ENCODE results near the gene POLR2B. TPM values are rescaled to one million over a fixed set of nuclear protein-coding genes. Genes with fewer than 3 reads are reported as not detected.

Gene POLR2B
- total and polyA plus RNA-seq, 2 of the 8 experiments (the other 6 are each of a cell fraction or from before 2014, with no cell fraction given): 59.3 to 115 TPM

GRCh38 chr4:57071326-57071725, 92.6 kb downstream of the POLR2B start:
- Histone ChIP-seq H3K4me2 (ENCODE audit: insufficient read depth in 1 of 2, low read depth in 2 of 2, low read length in 2 of 2) (no peak overlapping the region), H2AFZ (ENCODE audit: low read length) (no peak overlapping the region), H2BK15ac (ENCODE audit: low read length) (no peak overlapping the region), H2BK120ac (replicated peaks; ENCODE audit: low read depth, low read length) (no peak overlapping the region), H2BK5ac (ENCODE audit: low read depth, low read length) (no peak overlapping the region), H3K27me3 (replicated peaks in 1 of 4; ENCODE audit: control insufficient read depth in 3 of 4, extremely low read depth in 1 of 4, insufficient read depth in 3 of 4, low read length in 3 of 4) (no peaks in the 10 kb centered on the region), H3K14ac (ENCODE audit: insufficient read length) (no peak overlapping the region), H3K4me1 (replicated peaks in 1 of 4; ENCODE audit: control insufficient read depth in 3 of 4, insufficient read depth in 4 of 4, low read length in 3 of 4) (no peaks in the 10 kb centered on the region), H4K91ac (replicated peaks; ENCODE audit: insufficient read length, low read length) (no peak overlapping the region), H3K36me3 (ENCODE audit: control insufficient read depth in 2 of 4, insufficient read depth in 4 of 4, low read length in 3 of 4) (no peaks in the 10 kb centered on the region), H3K4me3 (ENCODE audit: extremely low read depth in 1 of 4, insufficient read depth in 2 of 4, low read depth in 3 of 4, low read length in 4 of 4) (no peak overlapping the region), H4K5ac (ENCODE audit: insufficient read length, low read depth, low read length) (no peak overlapping the region), H3K9me3 (ENCODE audit: insufficient read depth in 2 of 2, low read depth in 1 of 2, low read length in 1 of 2) (no peaks in the 10 kb centered on the region), H3K27ac (ENCODE audit: low read depth, low read length) (no peak overlapping the region), H4K8ac (ENCODE audit: extremely low read depth, insufficient read depth, low read length) (no peak overlapping the region), H2BK12ac (ENCODE audit: low read depth, low read length) (no peak overlapping the region), H3K18ac (ENCODE audit: extremely low read depth, low read length) (no peak overlapping the region), H3K23ac (ENCODE audit: insufficient read length) (no peak overlapping the region), H3K9ac (replicated peaks in 1 of 4; ENCODE audit: extremely low read depth in 1 of 4, low read depth in 3 of 4, low read length in 3 of 4) (no peak overlapping the region), H3K23me2 (ENCODE audit: low read depth, low read length) (no peaks in the 10 kb centered on the region), H3K56ac (replicated peaks; ENCODE audit: insufficient read length, low read depth, low read length) (no peak overlapping the region), H2BK20ac (ENCODE audit: low read length) (no peak overlapping the region), H3K79me1 (ENCODE audit: low read depth, low read length) (no peaks in the 10 kb centered on the region), H3K4ac (replicated peaks; ENCODE audit: insufficient read length, low read depth, low read length) (no peak overlapping the region), H4K20me1 (replicated peaks in 1 of 2; ENCODE audit: control insufficient read depth in 1 of 2, insufficient read depth in 2 of 2, low read length in 2 of 2) (no peaks in the 10 kb centered on the region), H2AK5ac (ENCODE audit: low read depth, low read length) (no peak overlapping the region), H3K79me2 (ENCODE audit: control insufficient read depth in 1 of 2, insufficient read depth in 2 of 2, low read length in 2 of 2) (no peaks in the 10 kb centered on the region)
- FAIRE-seq (no peak), DNase-seq (ENCODE audit: low read depth in 1 of 2, low spot score in 2 of 2) (no peak)
- WGBS, 2 experiments (ENCODE audit: extremely low coverage in 1 of 2, insufficient coverage in 1 of 2, insufficient read length in 1 of 2, insufficient replicate concordance in 2 of 2, low coverage in 1 of 2, low lambda C conversion rate in 2 of 2, missing lambda C conversion rate in 1 of 2): 76% methylated on average over 2 of the region's 2 CpGs; no CpG with 5 or more reads in 1 of the 2 experiments
- CTCF ChIA-PET (ENCODE audit: partially characterized antibody): interaction anchor here (3.3 kb wide), 1 partner anchor 33 kb away, joined by 17 read pairs; no protein-coding TSS in a partner anchor
- POLR2A ChIA-PET (ENCODE audit: partially characterized antibody): no interaction called here
- no peak for TF ChIP-seq POLR2A (IDR thresholded peaks at IDR 0.05; ENCODE audit: control extremely low read depth in 1 of 2, low read depth in 2 of 2, low read length in 2 of 2)
- TF ChIP-seq GTF2F1 (IDR thresholded peaks at IDR 0.05; ENCODE audit: borderline replicate concordance, low read depth, low read length): no peak
- TF ChIP-seq USF2 (IDR thresholded peaks at IDR 0.05; ENCODE audit: low read length): no peak
- no peak for TF ChIP-seq RBBP5 (IDR thresholded peaks at IDR 0.05; ENCODE audit: borderline replicate concordance, low read depth, low read length)
- TF ChIP-seq SP4 (IDR thresholded peaks at IDR 0.05; ENCODE audit: low read length): no peak
- no peak for TF ChIP-seq SIX5 (IDR thresholded peaks at IDR 0.05; ENCODE audit: low read depth, low read length)
